BE2C (cell line): ENCODE results near the gene VPS51.
"Not testable (repeated sequence)": the region's sequence is repeated elsewhere in the genome, so short reads cannot be mapped to it uniquely, and the experiment has no call there.

ENCODE experiments used
- DNase-seq: peaks from one replicate; pipeline ENCODE4 v3.0.0-alpha.2; 2020
- H3K27me3 ChIP-seq: fragments of 250-450 bp; sonication (Bioruptor Pico); 2 replicates; pipeline ENCODE4 v1.5.1; 2020; ENCODE audit warnings: mild to moderate bottlenecking
- H3K36me3 ChIP-seq: fragments of 250-450 bp; sonication (Bioruptor Pico); 2 replicates; pipeline ENCODE4 v1.5.1; 2020; ENCODE audit warnings: mild to moderate bottlenecking
- H3K4me1 ChIP-seq: fragments of 250-450 bp; sonication (Bioruptor Pico); 2 replicates; pipeline ENCODE4 v1.5.1; 2020
- H3K4me3 ChIP-seq: 2 replicates; pipeline ENCODE4 v1.5.1; 2011; ENCODE audit warnings: low read depth, low read length
- H3K9me3 ChIP-seq: fragments of 250-450 bp; sonication (Bioruptor Pico); 2 replicates; pipeline ENCODE4 v1.5.1; 2020
- CTCF ChIP-seq: IDR thresholded peaks from 2 replicates; pipeline ENCODE4 v1.5.1; 2012; ENCODE audit warnings: mild to moderate bottlenecking, low read depth, low read length

The VPS51 gene

GRCh38 chr11:65141896-65142494 lies 46.0 kb downstream of the VPS51 start:
- Histone ChIP-seq H3K9me3 (no peaks in the 10 kb centered on the region), H3K4me3 (no peak overlapping the region), H3K27me3 (no peaks in the 10 kb centered on the region), H3K36me3 (no peaks in the 10 kb centered on the region), H3K4me1 (no peaks in the 10 kb centered on the region)
- no peak for TF ChIP-seq CTCF
- DNase-seq, result no peak

GRCh38 chr11:65147352-65148075 lies 51.5 kb downstream of the VPS51 start:
- no peaks in the 10 kb centered on the region for H3K36me3 ChIP-seq
- H3K4me3 ChIP-seq, result no peak overlapping the region
- no peak for TF ChIP-seq CTCF
- H3K9me3 ChIP-seq, result no peaks in the 10 kb centered on the region
- no peaks in the 10 kb centered on the region for H3K4me1 ChIP-seq
- DNase-seq, result no peak
- no peaks in the 10 kb centered on the region for H3K27me3 ChIP-seq

- no peaks in the 10 kb centered on the region for H3K36me3 ChIP-seq
- no peak for DNase-seq
- no peaks in the 10 kb centered on the region for H3K9me3 ChIP-seq
- TF ChIP-seq CTCF, result no peak
- H3K27me3 ChIP-seq, result no peaks in the 10 kb centered on the region
- H3K4me3 ChIP-seq, result no peak overlapping the region
- H3K4me1 ChIP-seq, result no peaks in the 10 kb centered on the region
Observed at GRCh38 chr11:65148657-65149056, 52.6 kb downstream of the VPS51 start.

GRCh38 chr11:65150131-65150508 lies 54.1 kb downstream of the VPS51 start:
- not testable (repeated sequence) for H3K4me3 ChIP-seq, DNase-seq, H3K36me3 ChIP-seq, H3K9me3 ChIP-seq, H3K27me3 ChIP-seq, H3K4me1 ChIP-seq

GRCh38 chr11:65150509-65151299 lies 54.7 kb downstream of the VPS51 start:
- H3K27me3 ChIP-seq, result no peaks in the 10 kb centered on the region
- no peak overlapping the region for H3K4me3 ChIP-seq
- H3K36me3 ChIP-seq, result no peaks in the 10 kb centered on the region
- no peak for TF ChIP-seq CTCF
- H3K9me3 ChIP-seq, result no peaks in the 10 kb centered on the region
- DNase-seq, result peak; percentile 81
- H3K4me1 ChIP-seq, result no peaks in the 10 kb centered on the region

- TF ChIP-seq CTCF, result no peak
- H3K4me1 ChIP-seq, result no peaks in the 10 kb centered on the region
- H3K9me3 ChIP-seq, result no peaks in the 10 kb centered on the region
- DNase-seq, result no peak
- H3K27me3 ChIP-seq, result no peaks in the 10 kb centered on the region
- no peaks in the 10 kb centered on the region for H3K36me3 ChIP-seq
- H3K4me3 ChIP-seq, result no peak overlapping the region
Observed at GRCh38 chr11:65151331-65151899, 55.4 kb downstream of the VPS51 start.
